DOHH2 (cell line): ENCODE data around the gene ANKRD36C.
"Not testable (repeated sequence)": the region's sequence is repeated elsewhere in the genome, so short reads cannot be mapped to it uniquely, and the experiment has no call there.

Source experiments
- H3F3A ChIP-seq: fragments of 200-600 bp; sonication (generic), shearing (Covaris generic); 2 replicates; pipeline ENCODE4 v1.6.0; 2016; ENCODE audit warnings: antibody characterized with exemption, mild to moderate bottlenecking; ENCODE audit not compliant: control insufficient read depth, insufficient read depth
- H3K27ac ChIP-seq: fragments of 200-600 bp; sonication (generic); 2 replicates; pipeline ENCODE4 v1.5.1; 2014; ENCODE audit warnings: low read depth, mild to moderate bottlenecking, low read length, moderate library complexity
- H3K27me3 ChIP-seq: fragments of 200-600 bp; sonication (generic); 2 replicates; pipeline ENCODE4 v1.6.1; 2014; ENCODE audit warnings: mild to moderate bottlenecking, low read length, mixed read lengths; ENCODE audit not compliant: control insufficient read depth
- H3K36me3 ChIP-seq: fragments of 200-600 bp; sonication (generic); 2 replicates; pipeline ENCODE4 v1.6.1; 2014; ENCODE audit warnings: mild to moderate bottlenecking, low read length, moderate library complexity, mixed read lengths; ENCODE audit not compliant: control insufficient read depth
- H3K4me1 ChIP-seq: fragments of 200-600 bp; sonication (generic); 2 replicates; pipeline ENCODE4 v1.6.1; 2014; ENCODE audit warnings: mild to moderate bottlenecking, low read length, mixed read lengths; ENCODE audit not compliant: control insufficient read depth
- H3K4me2 ChIP-seq: fragments of 200-600 bp; sonication (generic); 2 replicates; pipeline ENCODE4 v1.6.0; 2014; ENCODE audit warnings: mild to moderate bottlenecking, low read length, moderate library complexity
- H3K4me3 ChIP-seq: fragments of 200-600 bp; sonication (generic); 2 replicates; pipeline ENCODE4 v1.5.1; 2014; ENCODE audit warnings: mild to moderate bottlenecking, low read length, mixed read lengths
- H3K79me2 ChIP-seq: fragments of 200-600 bp; sonication (generic); 2 replicates; pipeline ENCODE4 v1.6.1; 2014; ENCODE audit warnings: mild to moderate bottlenecking, low read length, mixed read lengths; ENCODE audit not compliant: control insufficient read depth
- H3K9me2 ChIP-seq: fragments of 200-600 bp; sonication (generic); replicated peaks from 2 replicates; pipeline ENCODE4 v1.6.1; 2014; ENCODE audit warnings: mild to moderate bottlenecking, low read length, mixed read lengths; ENCODE audit not compliant: control insufficient read depth
- H3K9me3 ChIP-seq: fragments of 200-600 bp; sonication (generic); 2 replicates; pipeline ENCODE4 v1.6.1; 2014; ENCODE audit warnings: antibody characterized with exemption, low read length, mixed read lengths; ENCODE audit not compliant: control insufficient read depth, insufficient read depth
- H4K20me1 ChIP-seq: fragments of 200-600 bp; sonication (generic); 2 replicates; pipeline ENCODE4 v1.6.0; 2014; ENCODE audit warnings: low read depth, mild to moderate bottlenecking, antibody characterized with exemption, low read length, moderate library complexity; ENCODE audit not compliant: control insufficient read depth, insufficient read depth

The ANKRD36C gene

DNA sequence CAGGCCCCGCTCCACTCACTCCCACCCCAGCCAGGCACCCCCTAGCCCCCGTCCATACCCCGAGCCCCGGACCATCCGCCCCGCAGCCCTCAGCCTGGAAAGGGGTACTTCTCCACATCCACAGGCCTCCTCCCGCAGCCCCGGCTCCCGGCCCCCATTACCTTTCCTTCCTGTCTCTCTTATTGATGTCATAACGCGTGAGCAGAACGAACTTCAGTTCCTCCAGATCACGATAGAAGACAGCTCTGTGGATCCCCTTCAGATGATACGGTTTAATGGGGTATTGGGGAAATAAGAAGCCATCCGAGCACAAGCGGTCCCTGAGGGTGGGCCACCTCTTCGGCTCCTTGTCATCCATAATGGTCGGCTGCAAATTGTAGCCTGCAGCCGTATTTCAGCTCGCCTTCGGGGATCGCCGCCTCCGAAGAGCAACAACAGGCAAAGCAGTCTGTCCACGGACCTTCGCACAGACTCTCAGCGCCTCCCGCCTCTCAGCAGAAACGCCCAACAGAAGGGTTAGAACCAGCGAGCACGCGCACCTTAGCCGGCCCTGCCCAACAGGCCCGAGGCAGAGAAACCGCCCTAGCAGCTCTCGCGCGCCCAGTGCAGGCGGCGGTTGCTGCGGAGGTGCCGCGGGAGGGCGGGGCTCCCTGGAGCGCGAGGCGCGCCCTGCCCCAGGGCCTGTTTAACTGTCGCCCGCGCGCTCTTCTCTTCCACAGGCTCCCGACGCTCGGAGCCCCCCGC, at the start of gene ANKRD36C:
TSS of gene ANKRD36C (minus strand) at position 474 of the 744 bp plus-strand sequence. CDS start at position 358, 116 bp downstream.
- peak within 1 kb of the TSS; percentile 94 for H3K4me3 ChIP-seq
- H3K9me3 ChIP-seq, H3K27me3 ChIP-seq, H3K4me1 ChIP-seq, H3K36me3 ChIP-seq, H3F3A ChIP-seq, H4K20me1 ChIP-seq, H3K9me2 ChIP-seq: not testable (repeated sequence)
- peaks cover 16% of the 10 kb centered on the region for H3K79me2 ChIP-seq
- peak within 1 kb of the TSS; percentile 100 for H3K4me2 ChIP-seq
- peak within 1 kb of the TSS; percentile 83 for H3K27ac ChIP-seq

GRCh38 chr2:96035554-96035953, 43.9 kb upstream of the ANKRD36C start:
- not testable (repeated sequence) for H3K79me2 ChIP-seq, H3K36me3 ChIP-seq, H3K9me3 ChIP-seq, H3K4me1 ChIP-seq, H3K4me2 ChIP-seq, H3K9me2 ChIP-seq, H3F3A ChIP-seq, H3K27ac ChIP-seq, H3K4me3 ChIP-seq, H3K27me3 ChIP-seq, H4K20me1 ChIP-seq

- not testable (repeated sequence) for H3K79me2 ChIP-seq, H3K36me3 ChIP-seq, H3K9me3 ChIP-seq, H4K20me1 ChIP-seq, H3K27ac ChIP-seq, H3K4me2 ChIP-seq, H3F3A ChIP-seq, H3K4me1 ChIP-seq, H3K4me3 ChIP-seq, H3K27me3 ChIP-seq, H3K9me2 ChIP-seq
These were observed 43.2 kb upstream of the ANKRD36C start, which contains the start of gene GPAT2 for GRCh38 chr2:96034792-96035191. Gene GPAT2, minus strand, starts transcription at chr2:96034916. Its CDS starts 2,557 bp downstream, at chr2:96032359.

GRCh38 chr2:96033997-96034396, 42.4 kb upstream of the ANKRD36C start:
- not testable (repeated sequence) for H3K9me3 ChIP-seq, H3K79me2 ChIP-seq, H3K9me2 ChIP-seq, H3K4me2 ChIP-seq, H3K27me3 ChIP-seq, H4K20me1 ChIP-seq, H3F3A ChIP-seq, H3K4me1 ChIP-seq, H3K27ac ChIP-seq, H3K36me3 ChIP-seq, H3K4me3 ChIP-seq

DNA sequence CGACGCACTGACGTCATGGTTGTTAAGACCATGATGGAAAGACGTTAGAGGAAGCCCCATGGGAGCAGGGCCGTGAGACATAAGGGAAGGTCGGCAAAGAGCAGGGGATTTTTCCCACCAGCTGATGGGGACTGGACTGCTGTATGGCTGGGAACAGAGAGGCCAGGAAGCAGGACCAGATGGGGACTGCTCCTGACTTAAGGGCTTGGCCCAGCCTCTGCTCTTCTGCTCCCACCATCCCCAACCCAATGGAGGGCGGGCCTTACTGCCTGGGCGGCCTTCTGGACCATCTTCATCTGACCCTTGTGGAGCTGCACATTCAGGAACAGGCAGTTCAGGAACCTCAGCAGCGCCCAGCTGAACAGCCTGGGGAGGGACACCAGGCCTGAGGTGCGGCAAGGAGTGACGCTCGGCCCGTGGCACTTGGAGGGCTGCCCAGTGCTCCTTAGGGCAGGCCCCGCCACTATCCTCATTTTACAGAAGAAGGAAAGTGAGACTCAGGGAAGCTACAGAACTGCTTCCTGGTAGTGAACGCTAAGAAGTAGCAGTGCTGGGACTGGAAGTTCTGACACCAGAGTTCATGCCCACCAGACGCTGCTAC, 36.2 kb upstream of the ANKRD36C start:
- H3K9me2 ChIP-seq, H3K4me2 ChIP-seq, H3K4me1 ChIP-seq, H3K9me3 ChIP-seq, H3K27ac ChIP-seq, H3K27me3 ChIP-seq, H3F3A ChIP-seq, H3K36me3 ChIP-seq, H3K4me3 ChIP-seq, H4K20me1 ChIP-seq, H3K79me2 ChIP-seq: not testable (repeated sequence)

GRCh38 chr2:96025755-96026154, 34.1 kb upstream of the ANKRD36C start:
- H3K27ac ChIP-seq, H3F3A ChIP-seq: not testable (repeated sequence)

More at GRCh38 chr2:96025755-96026154, 34.1 kb upstream of the ANKRD36C start:
- not testable (repeated sequence) for H3K9me3 ChIP-seq, H3K4me1 ChIP-seq, H3K9me2 ChIP-seq, H4K20me1 ChIP-seq, H3K79me2 ChIP-seq, H3K4me2 ChIP-seq, H3K36me3 ChIP-seq, H3K27me3 ChIP-seq, H3K4me3 ChIP-seq
